GOT3 (cell line): ENCODE data around the gene LTBR.
A peak's percentile ranks its signal among the peaks of the same experiment; 100 is the strongest.
"Not testable (repeated sequence)": the region's sequence is repeated elsewhere in the genome, so short reads cannot be mapped to it uniquely, and the experiment has no call there.

ENCODE experiments used
- DNase-seq: peaks from one replicate; lab custom pipeline; 2025; ENCODE audit warnings: mixed read lengths; lab: John Stamatoyannopoulos, UW

LTBR gene

DNA sequence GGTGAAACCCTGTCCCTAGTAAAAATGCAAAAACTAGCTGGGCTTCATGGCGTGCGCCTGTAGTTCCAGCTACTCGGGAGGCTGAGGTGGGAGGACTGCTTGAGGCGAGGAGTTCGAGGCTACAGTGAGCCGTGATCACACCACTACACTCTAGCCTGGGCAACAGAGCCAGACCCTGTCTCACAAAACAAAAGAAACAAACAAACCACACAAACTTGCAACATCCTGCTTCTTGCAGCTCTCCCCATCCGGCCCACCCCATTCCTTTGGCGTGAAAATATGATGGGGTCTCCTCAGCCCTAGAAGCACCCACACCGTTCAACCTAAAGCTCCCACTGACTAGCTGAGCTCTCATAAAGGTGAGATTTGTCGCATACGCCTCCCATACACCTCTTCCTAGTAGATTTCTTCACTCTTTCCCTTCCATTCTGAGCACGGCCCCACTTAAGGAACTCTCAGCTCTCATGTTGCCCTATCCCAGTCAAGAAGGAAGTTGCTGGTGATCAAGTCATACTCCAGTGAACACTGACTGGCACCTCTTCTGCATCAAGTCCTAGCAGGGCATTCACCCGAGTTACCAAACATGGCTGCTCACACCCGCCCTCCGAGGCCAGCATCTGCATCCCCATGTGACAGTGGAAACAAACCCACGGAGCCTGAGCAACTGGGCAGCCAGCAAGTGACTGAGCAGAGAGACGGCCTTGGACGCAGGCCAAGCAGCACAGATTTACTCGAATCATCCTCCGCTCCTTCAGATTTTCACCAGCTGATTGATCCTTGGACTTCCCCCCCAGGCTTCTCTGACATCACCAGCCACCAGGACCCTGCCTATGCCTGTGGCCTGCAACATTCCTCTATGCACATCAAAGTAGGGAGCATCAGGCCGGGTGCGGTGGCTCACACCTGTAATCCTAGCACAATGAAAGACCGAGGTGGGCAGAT, 41.9 kb downstream of the LTBR start:
- DNase-seq: no peak

GRCh38 chr12:6426882-6427671, 43.1 kb downstream of the LTBR start:
- peak; percentile 34 for DNase-seq

DNA sequence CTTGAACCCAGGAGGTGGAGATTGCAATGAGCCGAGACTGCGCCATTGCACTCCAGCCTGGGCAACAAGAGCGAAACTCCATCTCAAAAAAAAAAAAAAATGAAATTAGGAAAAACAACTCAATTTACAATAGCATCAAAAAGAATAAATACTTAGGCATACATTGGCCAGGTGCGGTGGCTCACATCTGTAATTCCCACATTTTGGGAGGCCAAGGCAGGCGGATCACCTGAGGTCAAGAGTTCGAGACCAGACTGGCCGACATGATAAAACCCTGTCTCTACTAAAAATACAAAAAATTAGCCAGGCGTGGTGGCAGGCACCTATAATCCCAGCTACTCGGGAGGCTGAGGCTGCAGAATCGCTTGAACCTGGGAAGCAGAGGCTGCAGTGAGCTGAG, 43.8 kb downstream of the LTBR start:
- not testable (repeated sequence) for DNase-seq

- DNase-seq: no peak
These were observed 44.4 kb downstream of the LTBR start for GRCh38 chr12:6428326-6428725.

- DNase-seq: peak; percentile 67
These were observed 46.4 kb downstream of the LTBR start for GRCh38 chr12:6430124-6430989.

DNA sequence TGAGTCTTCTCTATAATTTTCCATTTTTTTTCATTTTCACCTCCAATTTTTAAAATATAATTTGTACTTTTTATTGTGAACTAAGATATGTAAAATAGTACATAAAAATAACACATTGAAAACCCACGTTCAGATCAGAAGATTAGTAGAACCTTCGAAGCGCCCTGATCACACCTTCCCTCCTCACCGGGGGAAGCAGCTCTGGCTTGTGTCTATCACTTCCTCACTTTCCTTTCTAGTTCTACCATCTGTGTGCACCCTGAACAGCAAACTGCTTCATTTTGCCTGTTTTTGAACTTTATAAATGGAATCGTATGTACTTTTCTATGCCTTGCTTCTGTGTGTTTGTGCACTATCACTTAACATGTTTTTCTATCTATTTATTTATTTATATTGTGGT, 49.0 kb downstream of the LTBR start:
- no peak for DNase-seq

DNA sequence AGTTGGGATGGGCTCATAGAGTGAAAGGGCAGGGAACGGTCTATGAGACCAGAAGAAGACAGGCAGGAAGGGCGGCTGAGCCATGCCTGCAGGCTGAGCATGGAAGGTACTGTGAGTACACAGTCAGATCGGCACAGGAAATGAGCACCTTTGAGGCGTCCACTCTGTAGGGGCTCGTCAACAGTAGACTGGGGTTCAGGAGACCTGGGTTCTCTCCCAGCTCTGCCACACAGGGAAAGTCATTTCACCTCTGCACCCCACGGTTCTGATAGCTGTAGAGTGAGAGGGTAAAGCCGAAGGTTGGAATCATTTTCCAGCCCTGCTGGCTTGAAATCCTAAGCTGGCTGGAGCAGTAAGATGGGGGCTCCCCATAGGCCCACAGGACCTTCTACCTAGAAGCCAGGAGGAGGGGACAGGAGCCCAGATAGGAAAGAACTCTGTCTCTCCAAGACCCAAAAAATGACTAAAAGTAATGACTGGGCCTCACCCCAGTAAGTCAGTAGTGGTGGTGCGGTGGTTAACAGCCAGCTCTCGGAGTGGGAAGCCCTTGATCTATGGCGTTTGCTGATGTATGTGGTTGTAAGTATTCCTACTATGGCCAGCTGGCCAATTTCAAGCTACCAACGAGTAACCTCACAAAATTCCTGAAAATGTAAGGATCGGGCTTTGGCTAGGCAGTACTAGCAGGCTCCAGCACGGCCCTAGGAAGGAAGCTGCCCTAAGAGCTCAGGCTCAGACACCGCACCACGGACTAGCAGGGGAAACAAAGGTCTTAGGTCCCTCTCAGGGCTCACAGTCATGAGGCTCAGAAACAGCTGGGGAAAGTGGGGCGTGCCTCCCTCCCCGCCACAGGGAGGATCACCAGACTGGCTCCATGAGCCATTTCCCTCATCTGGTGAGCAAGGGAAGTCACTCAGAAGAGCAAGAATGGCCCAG, 50.5 kb downstream of the LTBR start:
- no peak for DNase-seq

DNA sequence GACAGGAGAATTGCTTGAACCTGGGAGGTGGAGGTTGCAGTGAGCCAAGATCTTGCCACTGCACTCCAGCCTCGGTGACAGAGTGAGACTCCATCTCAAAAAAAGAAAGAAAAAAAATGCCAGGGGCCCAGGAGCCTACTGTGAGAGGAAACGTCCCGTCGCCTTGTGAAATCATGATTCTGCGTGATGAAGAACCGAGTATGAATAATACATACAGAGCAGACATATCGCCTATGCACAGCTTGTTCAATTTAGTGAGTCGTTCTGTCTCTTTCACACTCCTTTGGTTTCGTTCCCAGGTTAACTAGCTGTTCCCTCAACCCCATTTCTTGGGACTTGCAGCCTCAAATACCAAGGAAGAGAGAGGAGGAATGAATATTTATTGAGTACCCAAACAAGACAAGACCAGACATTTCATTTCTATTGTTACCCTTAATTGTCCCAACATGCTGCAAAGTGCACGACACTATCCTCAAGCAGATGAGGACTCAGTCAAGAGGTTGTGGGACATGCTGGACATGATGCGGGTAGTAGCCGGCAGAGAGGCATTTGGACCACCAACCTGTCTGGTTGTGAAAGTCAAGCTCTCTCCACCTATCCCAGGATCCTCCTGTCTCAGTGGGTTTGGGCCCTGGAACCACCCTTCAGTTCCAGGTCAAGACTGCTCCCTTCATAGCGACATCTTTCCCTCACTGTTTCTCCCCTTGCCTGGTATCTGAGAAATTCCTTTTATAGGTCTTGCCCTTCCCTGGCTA, 52.2 kb downstream of the LTBR start:
- DNase-seq: no peak

DNA sequence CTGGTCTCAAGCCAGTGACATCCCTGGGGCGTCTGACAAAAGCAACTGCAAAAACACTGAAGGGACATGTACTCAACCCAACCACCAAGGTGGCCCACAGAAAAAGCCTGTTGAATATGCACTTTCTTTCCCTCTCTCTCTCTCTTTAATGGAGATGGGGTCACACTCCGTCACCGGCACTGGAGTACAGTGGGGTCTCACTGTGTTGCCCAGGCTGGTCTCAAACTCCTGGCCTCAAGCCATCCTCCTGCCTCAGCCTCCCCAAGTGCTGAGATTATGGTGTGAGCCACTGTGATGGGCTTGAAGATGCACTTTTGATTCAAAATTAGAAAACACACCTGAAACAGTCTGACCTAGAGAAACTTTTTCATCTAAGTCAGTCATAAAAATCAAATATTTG, 53.6 kb downstream of the LTBR start:
- no peak for DNase-seq

- DNase-seq: no peak
These were observed 54.4 kb downstream of the LTBR start for GRCh38 chr12:6438345-6438744.

- DNase-seq: no peak
These were observed 56.4 kb downstream of the LTBR start for GRCh38 chr12:6440391-6440790.
